PC-9 (cell line): Measurements from ENCODE around the gene AAK1.

Experiments used
- EZH2 ChIP-seq: fragments of 200-600 bp; sonication (generic); IDR thresholded peaks from 2 replicates; pipeline ENCODE4 v1.8.0; 2017; ENCODE audit warnings: antibody characterized with exemption, low read depth
- TF ChIP-seq, protein P1 (sequence below): fragments of 200-600 bp; sonication (generic); conservative IDR thresholded peaks from 2 replicates; pipeline ENCODE4 v1.6.1; 2017; ENCODE audit warnings: mixed run types, antibody characterized with exemption, mild to moderate bottlenecking, moderate library complexity

DNA sequence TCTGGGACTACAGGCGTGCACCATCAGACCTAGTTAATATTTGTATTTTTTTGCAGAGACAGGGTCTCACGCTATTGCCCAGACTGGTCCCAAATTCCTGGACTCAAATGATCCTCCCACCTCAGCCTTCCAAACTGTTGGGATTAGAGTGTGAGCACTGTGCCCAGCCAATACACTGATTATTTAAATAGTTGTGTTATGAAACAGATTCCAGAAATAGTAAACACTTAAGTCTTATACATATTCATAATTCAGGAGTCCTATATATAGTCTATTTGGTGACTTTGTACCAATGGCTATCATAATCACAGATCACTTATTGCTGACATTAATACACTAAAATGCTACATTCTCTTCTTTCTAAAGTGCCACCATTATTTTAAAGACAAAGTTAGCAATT lies 219.1 kb downstream of the AAK1 start:
- TF ChIP-seq, protein P1, sequence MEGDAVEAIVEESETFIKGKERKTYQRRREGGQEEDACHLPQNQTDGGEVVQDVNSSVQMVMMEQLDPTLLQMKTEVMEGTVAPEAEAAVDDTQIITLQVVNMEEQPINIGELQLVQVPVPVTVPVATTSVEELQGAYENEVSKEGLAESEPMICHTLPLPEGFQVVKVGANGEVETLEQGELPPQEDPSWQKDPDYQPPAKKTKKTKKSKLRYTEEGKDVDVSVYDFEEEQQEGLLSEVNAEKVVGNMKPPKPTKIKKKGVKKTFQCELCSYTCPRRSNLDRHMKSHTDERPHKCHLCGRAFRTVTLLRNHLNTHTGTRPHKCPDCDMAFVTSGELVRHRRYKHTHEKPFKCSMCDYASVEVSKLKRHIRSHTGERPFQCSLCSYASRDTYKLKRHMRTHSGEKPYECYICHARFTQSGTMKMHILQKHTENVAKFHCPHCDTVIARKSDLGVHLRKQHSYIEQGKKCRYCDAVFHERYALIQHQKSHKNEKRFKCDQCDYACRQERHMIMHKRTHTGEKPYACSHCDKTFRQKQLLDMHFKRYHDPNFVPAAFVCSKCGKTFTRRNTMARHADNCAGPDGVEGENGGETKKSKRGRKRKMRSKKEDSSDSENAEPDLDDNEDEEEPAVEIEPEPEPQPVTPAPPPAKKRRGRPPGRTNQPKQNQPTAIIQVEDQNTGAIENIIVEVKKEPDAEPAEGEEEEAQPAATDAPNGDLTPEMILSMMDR: no peak
- TF ChIP-seq EZH2: no peak
